SK-N-SH (cell line): Measurements from ENCODE around the gene TARBP1. TPM values are rescaled to one million over a fixed set of nuclear protein-coding genes. Genes with fewer than 3 reads are reported as not detected.

Experiments used
- CTCF ChIA-PET: fragments of 300-600, 350-600 bp; formaldehyde crosslinking; extraction: SDS; loops from one replicate; lab custom pipeline; 2021; lab: Yijun Ruan, JAX
- POLR2A ChIA-PET: fragments of 350-600 bp; sonication (Branson Sonifier 250); formaldehyde crosslinking; extraction: SDS; loops from one replicate; lab custom pipeline; 2020; ENCODE audit warnings: antibody characterized with exemption, inconsistent platforms; lab: Yijun Ruan, JAX
- DNase-seq: peaks from one replicate; pipeline ENCODE4 v3.0.0; 2012
- H2AFZ ChIP-seq: fragments of 200-600 bp; sonication (generic); 2 replicates; pipeline ENCODE4 v1.8.1; 2016; ENCODE audit warnings: antibody characterized with exemption, mild to moderate bottlenecking, low read depth
- H3F3A ChIP-seq: fragments of 200-600 bp; sonication (generic); replicated peaks from 2 replicates; pipeline ENCODE3; 2016; ENCODE audit warnings: antibody characterized with exemption, mild to moderate bottlenecking; ENCODE audit not compliant: insufficient read depth
- H3K27ac ChIP-seq, 2 experiments: fragments of 200-500 bp in 1 of 2; fragments of 200-600 bp in 1 of 2; sonication (Bioruptor generic) in 1 of 2; sonication (generic), shearing (Covaris generic) in 1 of 2; 2 replicates each; pipeline versions ENCODE4 v1.5.1 to v1.6.1; 2014 to 2016; ENCODE audit warnings: low read depth in 2 of 2, inconsistent platforms in 1 of 2, low read length in 1 of 2, mild to moderate bottlenecking in 1 of 2, mixed read lengths in 1 of 2
- H3K27me3 ChIP-seq: fragments of 200-600 bp; sonication (generic), shearing (Covaris generic); 2 replicates; pipeline ENCODE4 v1.6.1; 2016; ENCODE audit warnings: mixed run types; ENCODE audit not compliant: insufficient read depth
- H3K36me3 ChIP-seq, 2 experiments: fragments of 200-500 bp in 1 of 2; fragments of 200-600 bp in 1 of 2; sonication (Bioruptor generic) in 1 of 2; sonication (generic) in 1 of 2; replicated peaks in 1 of 2; 2 replicates each; pipeline versions ENCODE3 to v1.5.1; 2014 to 2016; ENCODE audit warnings: low read length in 1 of 2, mild to moderate bottlenecking in 1 of 2; ENCODE audit not compliant: insufficient read depth in 2 of 2, control insufficient read depth in 1 of 2
- H3K4me1 ChIP-seq, 2 experiments: fragments of 200-500 bp in 1 of 2; fragments of 200-600 bp in 1 of 2; sonication (Bioruptor generic) in 1 of 2; sonication (generic), shearing (Covaris generic) in 1 of 2; 2 replicates each; pipeline versions ENCODE4 v1.5.1 to v1.6.1; 2014 to 2016; ENCODE audit warnings: low read depth in 1 of 2, low read length in 1 of 2, mixed run types in 1 of 2; ENCODE audit not compliant: insufficient read depth in 2 of 2, control insufficient read depth in 1 of 2
- H3K4me2 ChIP-seq: fragments of 200-600 bp; sonication (generic), shearing (Covaris generic); 2 replicates; pipeline ENCODE4 v1.6.1; 2017; ENCODE audit warnings: mixed run types
- H3K4me3 ChIP-seq, 2 experiments: fragments of 200-500 bp in 1 of 2; fragments of 200-600 bp in 1 of 2; sonication (Bioruptor generic) in 1 of 2; sonication (generic), shearing (Covaris generic) in 1 of 2; 2 replicates each; pipeline versions ENCODE4 v1.5.1 to v1.8.1; 2014 to 2016; ENCODE audit warnings: low read depth in 2 of 2, inconsistent platforms in 1 of 2, low read length in 1 of 2, mild to moderate bottlenecking in 1 of 2, mixed read lengths in 1 of 2, moderate library complexity in 1 of 2
- H3K79me2 ChIP-seq: fragments of 200-600 bp; sonication (generic); 2 replicates; pipeline ENCODE4 v1.8.1; 2017; ENCODE audit warnings: mild to moderate bottlenecking; ENCODE audit not compliant: insufficient read depth
- H3K9ac ChIP-seq: fragments of 200-600 bp; sonication (generic); 2 replicates; pipeline ENCODE4 v1.6.1; 2017; ENCODE audit warnings: mixed run types
- H3K9me2 ChIP-seq: fragments of 200-600 bp; sonication (generic); 2 replicates; pipeline ENCODE4 v1.6.1; 2017; ENCODE audit warnings: mixed run types
- H3K9me3 ChIP-seq: fragments of 200-600 bp; sonication (generic); 2 replicates; pipeline ENCODE4 v1.6.1; 2017; ENCODE audit warnings: mixed run types, mild to moderate bottlenecking, moderate library complexity
- H4K20me1 ChIP-seq: fragments of 200-600 bp; sonication (generic); 2 replicates; pipeline ENCODE4 v1.6.1; 2017; ENCODE audit warnings: mild to moderate bottlenecking, mixed run types; ENCODE audit not compliant: insufficient read depth
- CHD2 ChIP-seq: fragments of 150-350 bp; IDR thresholded peaks from 2 replicates; pipeline ENCODE4 v1.6.1; 2018; ENCODE audit warnings: low read length; ENCODE audit not compliant: partially characterized antibody
- ELF1 ChIP-seq: IDR thresholded peaks from 2 replicates; pipeline ENCODE4 v1.4.0; 2012
- EP300 ChIP-seq, 2 experiments: IDR thresholded peaks; 2 replicates each; pipeline versions ENCODE4 v1.4.0 to v1.6.1; 2012; ENCODE audit warnings: borderline replicate concordance in 1 of 2, low read depth in 1 of 2, low read length in 1 of 2
- EZH2phosphoT487 ChIP-seq: fragments of 200-600 bp; sonication (generic); IDR thresholded peaks from 2 replicates; pipeline ENCODE4 v1.6.1; 2017; ENCODE audit warnings: low read depth, mixed run types, mild to moderate bottlenecking, antibody characterized with exemption, moderate library complexity, borderline replicate concordance
- FOXM1 ChIP-seq: IDR thresholded peaks from 2 replicates; pipeline ENCODE4 v1.4.0; 2012; ENCODE audit warnings: low read depth, mild to moderate bottlenecking
- GATA2 ChIP-seq: sonication (generic); formaldehyde crosslinking; IDR thresholded peaks from 2 replicates; pipeline ENCODE4 v1.5.0; 2020; ENCODE audit warnings: mild to moderate bottlenecking, missing genetic modification reagents
- MAX ChIP-seq: IDR thresholded peaks from 2 replicates; pipeline ENCODE4 v1.4.0; 2012; ENCODE audit warnings: low read depth
- MXI1 ChIP-seq: IDR thresholded peaks from 2 replicates; pipeline ENCODE4 v1.6.1; 2012; ENCODE audit warnings: mild to moderate bottlenecking, low read depth, low read length, improper control_type of control experiment
- NFIC ChIP-seq: IDR thresholded peaks from 2 replicates; pipeline ENCODE4 v1.4.0; 2012; ENCODE audit warnings: borderline replicate concordance
- NRF1 ChIP-seq: IDR thresholded peaks from 2 replicates; pipeline ENCODE4 v1.6.1; 2012; ENCODE audit warnings: low read depth, mild to moderate bottlenecking, low read length
- PBX3 ChIP-seq: IDR thresholded peaks from 2 replicates; pipeline ENCODE4; 2012
- POLR2AphosphoS5 ChIP-seq: IDR thresholded peaks from 2 replicates; pipeline ENCODE4 v1.6.1; 2012; ENCODE audit warnings: low read depth, low read length
- RAD21 ChIP-seq: IDR thresholded peaks from 2 replicates; pipeline ENCODE4 v1.6.1; 2012; ENCODE audit warnings: mild to moderate bottlenecking, low read length
- RCOR1 ChIP-seq: fragments of 150-350 bp; IDR thresholded peaks from 2 replicates; pipeline ENCODE4 v1.6.1; 2017; ENCODE audit warnings: antibody characterized with exemption, low read length
- REST ChIP-seq: IDR thresholded peaks from 2 replicates; pipeline ENCODE4 v1.6.1; 2012; ENCODE audit warnings: mild to moderate bottlenecking, low read depth, low read length, moderate library complexity
- RFX5 ChIP-seq: IDR thresholded peaks from 2 replicates; pipeline ENCODE4 v1.6.1; 2012; ENCODE audit warnings: mild to moderate bottlenecking, improper control_type of control experiment, low read length
- RXRA ChIP-seq: IDR thresholded peaks from 2 replicates; pipeline ENCODE4 v1.4.0; 2012; ENCODE audit warnings: low read depth, mild to moderate bottlenecking, borderline replicate concordance
- ZBTB33 ChIP-seq: IDR thresholded peaks from 2 replicates; pipeline ENCODE4 v1.4.0; 2012; ENCODE audit warnings: low read depth, borderline replicate concordance
- WGBS: methylation state at CpG from one replicate; pipeline ENCODE4 v1.1.6; 2017; ENCODE audit warnings: low lambda C conversion rate; 5-methylcytosine and 5-hydroxymethylcytosine counted together
- polyA plus RNA-seq, 3 experiments: library from polyadenylated mRNA; depleted of rRNA; stranded (reverse); fragments of >200 nt; gene quantifications; 2 replicates each; pipeline ENCODE4 v1.2.3, GENCODE V29; 2012

TARBP1 gene
- polyA plus RNA-seq, 1 of the 3 experiments (the other 2 are of a cell fraction), result 33.0 TPM

- H4K20me1 ChIP-seq, result no peaks in the 10 kb centered on the region
- H3K9ac ChIP-seq, result no peak overlapping the region
- no peaks in the 10 kb centered on the region for H3K9me3 ChIP-seq
- no peak overlapping the region for H3K27ac ChIP-seq
- peaks cover 11% of the 10 kb centered on the region for H3F3A ChIP-seq
- TF ChIP-seq PBX3 (no peak), GATA2 (CRISPR knock-in tag) (no peak), MAX (no peak), POLR2AphosphoS5 (no peak), CHD2 (no peak), EZH2phosphoT487 (no peak), NRF1 (no peak), RFX5 (no peak), ELF1 (no peak), MXI1 (no peak), ZBTB33 (no peak), RXRA (no peak), FOXM1 (no peak)
- no peak overlapping the region for H3K4me3 ChIP-seq
- H3K27me3 ChIP-seq, result no peaks in the 10 kb centered on the region
- ChIA-PET POLR2A (no interaction called here), CTCF (interaction anchor here (0.9 to 1.4 kb wide), 3 partner anchors 12 to 21 kb away, joined by 3 to 6 read pairs (median 3); no protein-coding TSS in a partner anchor)
- no peaks in the 10 kb centered on the region for H3K79me2 ChIP-seq
- H3K9me2 ChIP-seq, result no peaks in the 10 kb centered on the region
- no peaks in the 10 kb centered on the region for H3K36me3 ChIP-seq
- DNase-seq, result no peak
- WGBS, result 88% methylated on average over 6 of the region's 6 CpGs
- peaks cover 15 to 38% of the 10 kb centered on the region in 2 experiments for H3K4me1 ChIP-seq
- H3K4me2 ChIP-seq, result no peak overlapping the region
- no peak overlapping the region for H2AFZ ChIP-seq
These were observed 42.2 kb upstream of the TARBP1 start for GRCh38 chr1:234520908-234521817.

GRCh38 chr1:234519506-234519905, 40.5 kb upstream of the TARBP1 start:
- 96% methylated on average over 8 of the region's 10 CpGs for WGBS
- Histone ChIP-seq H2AFZ (no peak overlapping the region), H3K4me3 (no peak overlapping the region), H3K27me3 (no peaks in the 10 kb centered on the region), H3K27ac (no peak overlapping the region), H4K20me1 (no peaks in the 10 kb centered on the region), H3K4me2 (no peak overlapping the region), H3K9ac (no peak overlapping the region), H3K9me2 (no peaks in the 10 kb centered on the region), H3F3A (peaks cover 25% of the 10 kb centered on the region), H3K79me2 (no peaks in the 10 kb centered on the region), H3K36me3 (no peaks in the 10 kb centered on the region), H3K4me1 (peaks cover 19 to 46% of the 10 kb centered on the region in 2 experiments), H3K9me3 (no peaks in the 10 kb centered on the region)
- no peak for DNase-seq
- ChIA-PET CTCF (interaction anchor here (1.0 to 3.1 kb wide), 4 partner anchors 11 to 78 kb away, joined by 4 to 15 read pairs (median 6); no protein-coding TSS in a partner anchor), POLR2A (interaction anchor here (1.1 kb wide), 1 partner anchor 9 kb away, joined by 3 read pairs; no protein-coding TSS in a partner anchor)
- TF ChIP-seq EZH2phosphoT487 (no peak), NFIC (no peak), EP300 (IDR thresholded peaks at IDR 0.05; ENCODE audit: borderline replicate concordance in 1 of 2, low read depth in 1 of 2, low read length in 1 of 2) (no peak), REST (no peak), PBX3 (no peak), FOXM1 (no peak), RCOR1 (no peak), RAD21 (no peak), CHD2 (no peak), POLR2AphosphoS5 (no peak)
